GM19099 (cell line): ENCODE measurements around the gene SAFB2.

Experiments
- POLR2A ChIP-seq: IDR thresholded peaks from 3 replicates; pipeline ENCODE4 v1.6.1; 2011; ENCODE audit warnings: low read depth; ENCODE audit not compliant: insufficient read length; ENCODE audit errors: extremely low read depth

Gene SAFB2

DNA sequence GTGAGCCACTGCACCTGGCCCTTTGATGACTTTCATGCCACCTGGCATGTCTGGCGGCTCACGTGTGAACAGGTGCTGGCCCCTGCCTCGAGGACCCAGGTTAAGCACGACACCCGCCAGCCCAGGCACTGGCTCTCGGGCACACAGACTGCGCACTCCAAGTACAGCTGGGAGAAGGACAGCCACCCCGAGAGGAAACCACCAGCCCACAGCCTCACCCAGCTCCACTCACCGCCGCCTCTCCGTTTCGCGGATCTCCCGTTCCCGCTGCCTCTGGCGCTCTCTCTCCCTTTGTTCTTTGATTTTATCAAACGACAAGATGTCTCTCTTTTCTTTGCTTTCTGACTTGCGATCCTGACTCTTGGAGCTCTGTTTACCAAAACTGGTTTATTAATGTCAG is 27.4 kb downstream of the SAFB2 start:
- TF ChIP-seq POLR2A = no peak

DNA sequence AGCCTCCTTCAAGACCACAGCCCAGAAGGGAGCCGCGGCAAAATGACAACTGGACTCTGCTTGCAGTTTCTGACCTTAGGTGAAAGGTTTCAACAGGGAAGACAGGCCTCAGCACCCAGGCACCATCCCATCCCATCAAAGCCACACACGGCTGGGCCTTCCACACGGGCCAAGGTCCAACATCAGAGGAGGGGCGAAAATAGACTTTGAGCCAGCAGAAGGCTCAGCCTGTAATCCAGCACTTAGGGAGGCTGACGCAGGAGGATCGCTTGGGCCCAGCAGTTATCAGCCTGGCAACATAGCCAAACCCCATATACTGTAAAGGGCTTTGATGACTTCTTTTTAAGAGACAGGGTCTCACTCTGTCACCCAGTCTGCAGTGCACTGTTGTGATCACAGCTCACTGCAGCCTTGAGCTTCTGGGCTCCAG is 28.0 kb downstream of the SAFB2 start:
- no peak for TF ChIP-seq POLR2A

DNA sequence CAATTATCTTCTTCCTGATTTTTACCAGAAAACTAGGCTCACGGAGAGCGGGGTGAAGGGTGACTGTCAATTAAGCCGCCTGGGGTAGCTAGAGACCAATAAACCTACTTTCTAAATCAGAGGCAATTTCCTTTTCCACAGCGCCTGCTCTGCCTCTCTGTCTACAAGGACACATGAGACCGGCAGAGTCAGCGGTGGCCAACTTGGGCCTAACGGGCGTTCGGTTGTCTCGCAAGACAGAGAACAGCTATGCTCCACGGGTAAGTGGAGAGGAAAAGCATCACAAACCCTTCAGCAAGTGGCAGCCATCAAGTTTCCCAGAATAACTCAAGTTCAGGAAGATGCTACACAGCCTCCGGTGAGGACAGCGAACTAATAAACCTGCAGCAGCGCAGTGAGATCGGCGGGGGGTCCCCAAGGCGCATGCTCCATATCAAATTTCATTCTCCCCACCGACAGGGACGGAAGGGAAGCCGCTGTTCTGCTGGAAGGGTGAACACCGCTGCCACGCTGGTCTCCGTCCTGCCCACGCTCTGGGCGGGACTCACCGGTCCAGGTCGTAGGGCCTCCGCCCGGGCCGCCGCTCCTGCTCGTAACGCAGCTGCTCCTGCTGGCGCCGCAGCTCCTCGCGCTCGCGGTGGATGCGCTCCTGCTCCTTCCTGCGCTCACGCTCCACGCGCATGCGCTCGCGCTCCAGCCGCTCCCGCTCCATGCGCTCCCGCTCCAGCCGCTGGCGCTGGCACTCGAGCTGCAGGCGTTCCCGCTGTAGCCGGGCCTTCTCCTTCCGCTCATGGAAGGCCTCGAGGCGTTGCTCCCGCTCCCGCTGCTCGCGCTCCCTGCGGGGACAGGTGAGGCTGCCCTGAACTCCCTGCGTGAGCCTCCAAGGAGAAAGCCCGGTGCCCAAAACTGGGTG is 29.0 kb downstream of the SAFB2 start:
- no peak for TF ChIP-seq POLR2A

DNA sequence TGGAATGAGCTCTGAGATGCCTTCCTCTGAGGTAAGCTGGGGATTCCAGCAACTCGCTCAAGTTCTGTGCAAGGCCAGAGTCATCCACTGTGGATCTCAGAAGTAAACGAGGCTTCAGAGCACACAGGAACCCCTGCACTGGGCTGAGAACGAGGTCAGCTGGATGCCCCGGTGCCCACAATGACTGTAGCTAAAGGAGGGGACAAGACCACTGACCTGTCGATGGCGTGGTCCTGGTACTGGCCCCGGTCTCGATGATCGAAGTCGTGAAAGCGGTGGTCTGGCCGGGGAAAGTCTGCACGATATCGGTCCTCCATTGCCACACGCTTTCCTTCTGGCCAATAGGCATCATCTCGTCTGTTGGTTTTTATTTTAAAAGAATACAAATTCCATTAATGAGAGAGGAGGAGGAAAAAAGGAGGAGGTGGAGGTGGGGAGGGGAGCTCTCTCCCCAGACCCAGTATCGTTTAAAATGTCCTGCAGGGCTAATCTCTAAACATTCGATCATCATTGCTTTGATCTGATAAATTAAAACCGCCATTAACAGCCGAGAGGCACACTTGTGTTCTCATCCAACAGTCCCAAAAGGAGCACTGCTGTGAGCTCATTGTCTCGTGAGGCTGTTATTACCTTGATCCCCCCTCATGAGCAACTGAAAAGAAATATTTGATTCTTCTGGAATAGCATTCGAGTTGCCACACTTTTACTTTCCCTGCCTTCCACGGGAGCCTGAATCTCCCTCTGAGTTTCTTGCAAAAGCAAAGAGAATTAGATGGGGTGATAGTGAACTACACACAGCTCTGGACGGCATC is 29.8 kb downstream of the SAFB2 start:
- no peak for TF ChIP-seq POLR2A

DNA sequence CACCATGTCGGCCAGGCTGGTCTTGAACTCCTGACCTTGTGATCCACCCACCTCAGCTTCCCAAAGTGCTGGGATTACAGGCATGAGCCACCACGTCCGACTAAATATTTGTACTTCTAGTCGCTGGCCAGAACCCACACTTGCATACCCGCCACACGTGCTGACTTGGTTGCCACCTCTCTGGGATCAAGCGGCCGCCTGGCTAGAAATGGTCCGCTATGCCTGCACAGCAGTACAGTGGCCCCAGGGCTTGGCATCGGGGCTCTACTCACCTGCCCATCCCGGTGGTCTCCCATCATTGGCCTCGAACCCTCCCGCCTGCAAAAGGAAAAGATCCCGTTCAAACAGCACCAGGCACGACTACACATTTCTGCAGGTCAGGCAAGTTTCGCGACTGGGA is 31.1 kb downstream of the SAFB2 start:
- no peak for TF ChIP-seq POLR2A

DNA sequence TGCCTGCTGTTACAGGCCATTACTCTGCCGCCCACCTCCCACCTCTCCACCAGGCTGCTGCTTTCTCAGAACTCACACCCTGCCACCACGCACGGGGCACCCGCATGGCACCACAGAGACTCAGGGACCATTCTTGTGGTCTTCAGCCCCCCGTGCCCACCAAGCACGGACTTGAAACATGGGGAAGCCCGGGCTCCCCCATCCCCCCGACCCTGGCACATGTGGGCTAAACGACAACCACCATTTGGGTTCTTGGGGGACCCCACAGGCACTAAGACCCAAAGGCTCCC is 31.8 kb downstream of the SAFB2 start:
- TF ChIP-seq POLR2A = no peak

DNA sequence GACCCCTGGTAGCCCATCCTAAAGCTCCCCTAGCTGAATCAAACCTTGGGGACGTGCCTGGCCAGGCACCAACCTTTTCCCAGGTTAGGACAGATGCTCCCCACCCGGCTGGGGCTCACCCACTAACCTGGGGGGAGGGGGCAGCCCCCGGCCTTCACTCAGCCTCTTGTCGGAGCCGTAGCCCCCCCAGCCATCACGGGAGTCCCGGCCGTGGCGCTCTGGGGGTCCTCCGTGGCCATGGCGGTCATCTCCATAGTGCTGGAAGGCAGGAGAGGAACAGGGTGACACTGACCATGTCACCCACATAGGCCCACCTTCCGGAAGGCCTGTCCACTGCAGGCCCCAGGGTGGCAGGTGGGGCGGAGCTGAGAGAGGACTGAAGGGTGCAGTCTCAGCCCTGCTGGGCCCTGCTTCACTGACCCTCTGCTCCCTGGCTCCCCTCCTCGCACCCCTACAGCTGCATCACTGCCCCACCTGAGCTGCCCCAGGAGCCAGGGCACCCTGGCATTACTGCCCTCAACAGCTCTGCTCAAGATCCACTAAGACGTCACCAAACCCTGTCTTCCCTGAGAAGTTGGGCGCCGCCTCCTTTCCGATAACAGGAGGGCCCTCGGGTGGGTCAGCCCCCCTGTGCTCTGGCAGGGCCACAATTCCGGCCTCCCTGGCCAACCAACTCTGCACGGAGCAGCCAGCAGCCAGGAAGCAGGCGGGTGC is 32.3 kb downstream of the SAFB2 start:
- TF ChIP-seq POLR2A = no peak

DNA sequence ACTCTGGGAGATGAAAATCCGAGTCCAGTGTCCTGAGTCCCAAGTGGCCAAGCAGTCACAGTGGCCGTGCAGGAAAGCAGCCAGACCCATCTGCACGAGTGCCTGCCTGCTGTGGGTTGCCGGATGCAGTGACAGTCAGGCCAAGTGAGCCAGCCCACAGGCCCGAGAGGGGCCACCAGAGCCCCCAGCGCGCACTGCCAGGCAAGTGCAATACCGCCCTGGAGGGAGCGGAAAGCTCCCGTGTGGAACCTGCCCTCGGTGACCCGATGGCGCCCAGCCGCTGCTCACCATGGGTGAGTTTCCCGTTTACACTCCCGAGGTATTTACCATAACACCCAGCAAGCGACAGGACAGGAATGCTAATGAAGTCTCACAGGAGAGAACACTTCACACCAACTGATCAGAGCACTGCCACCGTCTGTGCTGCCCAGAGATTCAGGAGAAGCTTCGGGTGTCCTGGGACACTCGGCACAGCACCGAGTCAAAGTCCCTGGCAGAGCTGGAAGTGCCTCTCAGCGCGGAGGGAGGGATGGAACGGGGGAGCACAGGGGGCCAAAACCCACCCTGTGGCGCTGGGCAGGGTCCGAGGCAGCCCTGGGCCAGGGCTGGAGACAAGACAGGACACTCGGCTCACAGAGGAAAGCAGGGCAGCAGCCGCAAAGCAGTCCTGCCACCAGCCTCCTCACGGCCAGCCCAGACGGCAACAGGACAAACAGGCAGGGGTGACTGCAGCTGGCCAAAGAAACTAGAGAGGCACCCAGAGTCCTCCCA is 33.5 kb downstream of the SAFB2 start:
- TF ChIP-seq POLR2A = no peak

DNA sequence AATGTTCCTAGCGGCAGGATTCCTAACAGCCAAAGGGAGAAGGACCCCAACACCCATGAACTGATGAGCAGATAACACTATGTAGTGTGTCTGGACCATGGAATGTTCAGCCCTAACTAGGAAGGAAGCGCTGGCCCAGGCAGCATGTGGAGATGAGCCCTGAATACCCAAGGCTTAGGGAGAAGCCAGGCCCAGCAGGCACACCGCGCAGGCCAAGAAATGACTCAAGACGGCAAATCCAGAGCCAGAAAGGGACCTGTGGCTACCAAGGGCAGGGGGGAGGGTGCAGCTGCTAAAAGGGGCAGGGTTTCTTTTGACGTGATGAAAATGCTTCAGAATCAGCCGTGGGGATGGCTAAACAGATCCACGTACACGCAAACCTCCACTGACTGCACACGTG is 34.1 kb downstream of the SAFB2 start:
- no peak for TF ChIP-seq POLR2A

DNA sequence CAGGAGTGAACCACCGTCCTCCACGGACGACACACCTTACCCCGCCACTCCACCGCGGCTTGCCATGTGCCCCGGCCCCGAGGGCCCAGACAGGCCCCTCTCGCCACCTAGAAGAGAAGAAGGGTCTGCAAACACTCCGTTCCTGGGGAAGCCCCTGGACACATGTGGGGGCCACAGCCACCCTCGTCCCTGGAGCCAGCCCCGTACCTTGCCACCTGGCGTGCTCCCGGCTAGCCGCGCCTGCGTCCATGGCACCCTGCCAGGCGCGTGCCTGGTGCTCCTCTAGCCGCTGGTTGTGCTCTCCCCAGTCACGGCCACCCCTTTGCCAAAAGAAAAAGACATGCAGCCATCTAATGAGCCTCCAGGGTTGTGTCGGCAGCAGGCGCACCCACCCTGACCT is 34.9 kb downstream of the SAFB2 start:
- TF ChIP-seq POLR2A = no peak

DNA sequence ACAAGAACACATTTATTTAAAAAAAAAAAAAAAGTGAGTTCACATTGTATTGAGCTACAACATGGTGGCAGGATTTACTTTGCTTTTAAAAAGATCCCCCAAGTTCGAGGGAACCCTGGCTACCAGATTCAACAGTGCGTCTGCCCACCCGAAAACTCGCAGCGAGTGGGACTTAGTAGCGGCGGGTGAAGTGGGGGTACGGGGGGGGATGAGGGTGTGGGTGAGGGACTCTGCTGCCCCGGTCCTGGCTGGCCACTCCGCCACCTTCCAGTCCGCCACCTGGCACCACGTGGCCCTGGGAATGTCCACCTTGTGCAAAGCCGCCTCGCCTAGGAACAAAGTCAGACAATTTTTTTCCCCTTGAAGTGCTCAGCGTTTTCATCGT is 35.5 kb downstream of the SAFB2 start:
- TF ChIP-seq POLR2A = no peak

DNA sequence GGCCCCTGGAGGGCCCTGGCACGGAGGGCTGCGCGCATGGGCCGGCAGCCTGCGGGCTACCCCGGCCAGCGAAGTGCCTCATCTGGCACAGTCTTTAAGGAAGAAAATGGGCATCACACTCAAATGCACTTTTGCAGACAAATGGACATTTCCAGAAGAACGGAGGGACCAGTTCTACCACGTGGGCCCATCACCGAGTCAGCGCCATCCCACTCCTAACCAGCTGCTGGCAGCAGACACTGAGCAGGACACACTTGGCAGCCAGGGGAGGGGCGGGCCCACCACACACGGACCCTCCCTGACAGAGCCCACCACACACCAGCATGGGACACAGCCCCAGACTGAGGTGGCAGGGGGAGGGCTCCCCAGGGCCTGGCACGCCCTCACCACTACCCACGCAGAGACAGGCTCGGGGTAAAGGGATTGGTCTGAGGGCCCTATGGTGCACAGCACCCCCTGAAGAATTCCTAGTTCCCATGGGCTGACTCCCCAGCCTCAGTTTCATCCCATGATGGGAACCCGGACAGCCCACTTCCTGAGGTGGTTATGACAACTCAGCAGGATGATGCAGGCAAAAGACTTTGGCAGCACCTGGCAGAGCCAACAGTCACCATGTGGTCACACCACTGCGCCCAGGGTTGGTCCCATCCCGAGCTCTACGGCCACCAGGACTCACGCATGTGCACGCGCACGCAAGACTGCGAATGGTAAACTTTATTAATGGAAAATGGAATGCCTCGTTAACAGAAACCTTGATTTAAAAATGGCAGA is 36.1 kb downstream of the SAFB2 start:
- no peak for TF ChIP-seq POLR2A

DNA sequence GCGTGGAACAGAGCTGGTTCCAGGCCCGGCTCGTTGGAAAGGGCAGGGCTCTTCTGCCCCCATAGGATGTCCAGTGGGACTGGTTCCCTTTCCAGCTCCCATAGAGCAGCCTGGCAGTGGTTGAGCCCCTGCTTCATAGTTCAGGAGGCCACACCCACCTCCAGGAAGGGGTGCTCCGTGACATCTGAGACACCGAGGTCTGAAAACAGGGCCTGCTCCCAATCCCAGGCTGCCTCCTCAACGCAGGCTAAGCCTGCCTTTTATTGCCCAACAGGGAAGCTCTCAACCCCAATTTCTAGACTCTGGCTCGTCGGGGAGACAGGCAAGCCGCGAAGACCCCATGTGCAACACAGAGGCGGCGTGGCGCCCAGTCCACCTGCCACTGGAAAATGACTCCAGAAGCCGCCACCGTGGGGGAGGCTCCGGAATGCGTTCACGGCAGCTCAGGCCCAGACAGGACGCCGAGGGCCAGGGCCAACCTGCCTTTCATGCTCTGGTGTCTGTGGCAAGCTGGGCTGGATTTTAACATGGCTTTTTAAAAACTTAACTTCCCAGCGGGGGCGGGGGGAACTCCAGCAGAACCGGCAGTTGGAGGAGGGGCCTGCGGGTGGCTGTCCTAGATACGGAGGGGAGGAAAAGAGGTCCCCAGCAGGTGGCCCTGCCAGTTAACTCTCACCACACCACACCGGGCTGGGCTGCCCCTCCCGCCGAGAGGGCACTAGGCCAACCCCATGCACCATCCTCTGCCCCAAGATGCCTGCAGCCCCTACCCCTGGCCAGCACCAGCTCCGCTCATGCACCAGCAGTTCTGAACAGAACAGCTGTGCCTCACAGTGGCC is 36.9 kb downstream of the SAFB2 start:
- TF ChIP-seq POLR2A = no peak

DNA sequence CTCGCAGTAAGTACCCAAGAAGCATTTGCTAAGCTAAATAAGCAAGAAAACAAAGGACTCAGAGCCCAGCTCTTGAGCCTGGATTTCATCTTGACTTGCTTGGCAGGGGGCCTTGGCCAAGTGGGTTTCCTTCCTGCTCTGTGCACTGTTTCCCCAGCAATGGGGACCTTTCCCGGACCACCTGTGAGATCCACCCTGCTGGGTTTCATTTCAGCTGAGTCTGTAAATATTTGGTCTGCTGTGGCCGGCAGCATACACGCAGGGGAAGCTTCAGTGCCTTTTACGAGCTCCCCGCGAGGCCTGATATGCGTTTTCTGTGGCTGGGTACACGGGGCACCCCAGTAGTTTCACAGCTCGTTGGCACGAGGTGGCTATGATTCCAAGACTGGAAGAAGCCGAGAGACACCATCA is 42.4 kb downstream of the SAFB2 start:
- no peak for TF ChIP-seq POLR2A

DNA sequence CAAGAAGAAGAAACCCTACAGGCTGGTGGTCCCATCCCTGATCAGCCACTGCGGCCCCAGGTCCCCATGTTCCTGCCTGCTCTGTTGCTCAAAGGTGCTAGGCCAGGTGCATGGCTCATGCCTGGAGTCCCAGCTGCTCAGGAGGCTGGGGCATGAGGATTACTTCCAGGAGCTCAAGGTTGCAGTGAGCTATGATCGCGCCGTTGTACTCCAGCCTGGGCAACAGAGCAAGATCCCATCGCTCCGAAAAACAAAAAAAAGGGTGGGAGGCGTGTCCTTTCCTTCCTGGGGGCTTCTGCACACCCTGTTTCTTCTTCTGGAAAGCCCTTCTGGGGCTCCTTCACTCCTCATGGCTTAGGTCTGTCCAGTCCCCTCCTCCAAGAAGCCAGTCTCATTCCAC is 42.9 kb downstream of the SAFB2 start:
- TF ChIP-seq POLR2A = no peak
